GM21423 (cell line): ENCODE results near the gene CYBA.

Experiments
- ATAC-seq: cut with Tn5 transposase; IDR thresholded peaks from one replicate; pipeline ENCODE4 v1.9.1; 2021; ENCODE audit warnings: mild to moderate bottlenecking, moderate library complexity; ENCODE audit not compliant: unreplicated experiment

The CYBA gene

GRCh38 chr16:88631920-88632586 lies 18.8 kb downstream of the CYBA start:
- ATAC-seq, result no peak

GRCh38 chr16:88631384-88631783 lies 19.5 kb downstream of the CYBA start:
- no peak for ATAC-seq

- ATAC-seq, result no peak
These were observed 19.9 kb downstream of the CYBA start for GRCh38 chr16:88630941-88631340.

GRCh38 chr16:88630433-88630832 lies 20.4 kb downstream of the CYBA start:
- no peak for ATAC-seq

DNA sequence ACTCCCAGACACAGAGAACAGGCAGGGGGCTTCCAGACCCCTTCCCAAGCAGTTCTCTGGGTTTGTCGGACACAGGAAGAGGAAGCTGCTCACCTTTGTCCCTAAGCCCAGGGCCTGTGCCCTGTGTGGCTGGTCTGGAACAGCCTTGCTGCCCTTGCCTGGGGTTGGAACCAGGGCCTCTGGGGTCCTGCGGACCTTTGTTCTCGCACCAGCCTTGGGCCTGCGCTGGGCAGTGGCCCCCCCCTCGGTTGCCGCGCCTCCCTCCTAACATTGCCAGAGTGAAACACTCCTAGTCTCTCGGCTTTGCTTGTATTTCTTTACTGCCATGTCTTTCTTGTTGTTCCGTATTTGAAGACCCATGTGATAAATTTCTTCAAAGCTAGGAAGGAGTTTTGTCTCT lies 21.0 kb downstream of the CYBA start:
- no peak for ATAC-seq

- ATAC-seq, result no peak
These were observed 22.3 kb downstream of the CYBA start for GRCh38 chr16:88628512-88628974.

DNA sequence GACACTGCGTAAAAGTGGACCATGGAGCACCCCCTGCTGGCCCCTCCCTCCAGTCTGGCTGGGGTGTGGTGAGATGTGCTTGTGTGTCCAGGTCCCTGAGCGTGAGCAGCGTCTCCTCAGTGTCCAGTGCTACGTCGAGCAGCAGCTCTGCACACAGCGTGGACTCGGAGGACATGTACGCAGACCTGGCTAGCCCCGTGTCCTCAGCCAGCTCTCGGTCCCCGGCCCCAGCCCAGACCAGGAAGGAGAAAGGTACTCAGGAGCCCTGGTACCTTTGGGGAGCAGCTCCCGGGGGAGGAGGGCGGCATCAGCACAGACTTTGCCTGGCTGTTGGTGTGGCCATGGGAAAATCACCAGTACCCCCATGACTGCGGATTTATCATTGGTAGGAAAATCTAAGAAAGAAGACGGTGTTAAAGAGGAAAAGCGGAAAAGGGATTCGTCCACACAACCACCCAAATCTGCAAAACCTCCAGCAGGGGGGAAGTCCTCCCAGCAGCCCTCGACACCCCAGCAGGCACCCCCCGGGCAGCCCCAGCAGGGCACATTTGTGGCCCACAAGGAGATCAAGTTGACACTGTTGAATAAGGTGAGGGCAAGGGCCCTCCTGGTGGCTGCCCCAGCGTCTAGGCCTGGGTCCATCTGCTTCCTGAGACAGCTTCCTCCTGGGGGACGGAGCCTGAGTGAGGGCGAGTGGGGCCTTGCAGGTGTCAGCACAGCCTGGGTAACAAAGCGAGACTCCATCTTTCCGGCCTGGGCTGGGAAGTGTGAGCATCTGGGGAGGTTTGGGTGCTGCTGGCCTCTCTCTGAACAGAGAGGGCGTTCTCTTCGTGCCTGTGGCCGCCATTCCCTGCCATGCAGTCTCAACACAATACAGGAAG lies 23.1 kb downstream of the CYBA start:
- no peak for ATAC-seq

DNA sequence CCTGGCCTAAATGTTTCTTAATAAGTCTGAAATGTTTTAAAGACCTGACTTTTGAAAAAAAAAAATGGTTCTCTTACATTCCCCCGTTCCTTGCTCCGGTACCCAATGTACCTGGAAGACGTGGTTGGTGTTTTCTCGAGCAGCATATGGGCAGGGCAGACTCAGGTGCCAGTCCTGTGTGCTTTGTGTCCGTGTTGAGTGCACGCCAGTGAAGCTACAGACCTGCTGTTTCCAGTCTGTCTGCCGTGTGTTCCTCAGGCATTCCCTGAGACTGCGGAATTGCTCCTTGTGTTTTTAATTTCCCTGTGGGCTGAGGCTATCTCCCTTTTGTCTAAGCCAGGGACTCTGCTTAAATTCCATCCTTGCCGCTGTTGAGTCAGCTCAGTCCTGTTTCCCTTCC lies 24.2 kb downstream of the CYBA start:
- ATAC-seq, result no peak

DNA sequence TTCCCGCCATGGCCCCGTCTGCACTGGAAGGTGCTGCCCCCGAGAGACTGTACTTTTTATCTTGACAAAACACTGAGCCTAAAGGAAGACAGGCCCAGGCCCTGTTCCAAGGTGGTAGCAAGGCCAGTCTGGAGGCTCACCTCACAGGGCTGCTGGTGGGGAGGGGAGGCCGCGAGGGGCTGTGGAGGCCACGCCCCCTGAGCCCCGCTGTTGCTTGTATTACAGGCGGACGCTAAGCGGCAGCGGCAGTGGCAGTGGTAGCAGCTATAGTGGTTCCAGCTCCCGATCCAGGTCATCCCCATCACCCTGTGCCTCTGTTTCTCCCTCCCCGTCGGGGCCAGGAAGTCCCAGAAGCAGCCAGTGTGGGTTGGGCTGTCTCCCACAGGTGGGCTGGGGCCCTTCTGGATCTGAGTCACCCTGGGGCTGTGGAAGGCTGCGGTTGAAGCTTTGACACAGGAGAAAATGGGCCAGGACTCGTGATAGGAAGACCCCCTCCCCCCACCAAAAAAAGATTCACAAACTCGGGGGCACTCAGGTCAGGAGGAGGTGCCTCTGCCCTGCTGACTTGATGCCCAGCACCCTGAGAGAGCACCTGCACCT lies 25.8 kb downstream of the CYBA start:
- no peak for ATAC-seq

DNA sequence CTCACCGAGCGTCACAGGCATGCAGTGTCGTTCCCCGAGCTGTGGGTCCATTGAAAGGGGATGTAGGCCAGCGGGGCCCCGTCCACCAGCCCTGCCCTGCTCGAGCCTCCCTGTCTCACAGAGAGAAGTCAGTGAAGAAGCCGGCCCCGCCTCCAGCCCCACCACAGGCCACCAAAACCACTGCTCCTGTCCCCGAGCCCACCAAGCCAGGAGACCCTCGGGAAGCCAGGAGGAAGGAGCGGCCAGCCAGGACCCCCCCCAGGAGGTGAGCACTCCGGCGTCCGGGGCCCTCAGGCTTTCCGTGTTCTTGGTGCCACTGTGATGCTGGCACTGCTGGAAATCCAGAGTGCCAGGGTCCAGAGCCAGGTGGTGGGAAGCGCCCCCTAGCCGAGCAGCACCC lies 26.4 kb downstream of the CYBA start:
- no peak for ATAC-seq

GRCh38 chr16:88623858-88624257 lies 27.0 kb downstream of the CYBA start:
- no peak for ATAC-seq

GRCh38 chr16:88622866-88623265 lies 28.0 kb downstream of the CYBA start:
- no peak for ATAC-seq

GRCh38 chr16:88622125-88622524 lies 28.7 kb downstream of the CYBA start:
- no peak for ATAC-seq

DNA sequence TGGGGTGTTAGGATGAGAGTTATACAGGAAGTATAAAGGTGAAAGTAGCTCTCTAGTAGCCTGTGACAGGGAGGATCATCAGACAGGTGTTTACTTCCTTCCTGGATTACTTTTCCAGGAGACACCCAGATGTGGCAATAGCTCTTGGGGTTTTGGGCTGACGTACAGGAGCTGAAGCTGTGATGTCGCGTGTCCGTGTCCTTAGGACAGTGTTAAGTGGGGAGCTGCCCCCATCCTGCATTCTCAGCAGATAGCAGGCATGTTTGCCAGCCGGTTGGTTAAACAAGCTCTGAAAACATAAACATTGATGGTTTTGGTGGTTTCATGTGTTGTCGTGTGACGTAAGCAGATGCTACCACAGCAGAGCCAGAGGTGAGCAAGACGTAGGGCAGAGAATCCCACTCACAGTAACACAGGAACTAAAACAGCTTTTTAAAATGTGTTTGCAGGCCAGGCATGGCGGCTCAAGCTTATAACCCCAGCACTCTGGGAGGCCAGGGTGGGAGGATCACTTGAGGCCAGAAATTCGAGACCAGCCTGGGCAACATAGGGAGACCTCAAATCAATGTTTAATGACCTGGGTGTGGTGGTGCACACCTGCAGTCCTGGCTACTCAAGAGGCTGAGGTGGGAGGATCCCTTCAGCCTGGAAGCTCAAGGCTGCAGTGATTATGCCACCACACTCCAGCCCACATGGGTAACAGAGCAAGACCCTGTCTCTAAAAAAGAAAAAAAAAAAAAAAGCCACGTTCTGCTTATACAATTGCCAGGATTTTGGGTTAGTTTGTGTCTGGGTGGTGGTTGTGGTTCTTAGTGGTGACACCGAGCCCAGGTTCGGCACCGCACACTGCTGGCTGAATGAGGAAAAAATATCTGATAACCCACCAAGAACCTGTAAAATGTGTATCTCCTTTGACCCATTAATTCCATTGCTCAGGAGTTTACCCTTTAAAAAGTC lies 30.7 kb downstream of the CYBA start:
- ATAC-seq, result no peak

- ATAC-seq, result no peak
These were observed 31.7 kb downstream of the CYBA start for GRCh38 chr16:88618956-88619667.

DNA sequence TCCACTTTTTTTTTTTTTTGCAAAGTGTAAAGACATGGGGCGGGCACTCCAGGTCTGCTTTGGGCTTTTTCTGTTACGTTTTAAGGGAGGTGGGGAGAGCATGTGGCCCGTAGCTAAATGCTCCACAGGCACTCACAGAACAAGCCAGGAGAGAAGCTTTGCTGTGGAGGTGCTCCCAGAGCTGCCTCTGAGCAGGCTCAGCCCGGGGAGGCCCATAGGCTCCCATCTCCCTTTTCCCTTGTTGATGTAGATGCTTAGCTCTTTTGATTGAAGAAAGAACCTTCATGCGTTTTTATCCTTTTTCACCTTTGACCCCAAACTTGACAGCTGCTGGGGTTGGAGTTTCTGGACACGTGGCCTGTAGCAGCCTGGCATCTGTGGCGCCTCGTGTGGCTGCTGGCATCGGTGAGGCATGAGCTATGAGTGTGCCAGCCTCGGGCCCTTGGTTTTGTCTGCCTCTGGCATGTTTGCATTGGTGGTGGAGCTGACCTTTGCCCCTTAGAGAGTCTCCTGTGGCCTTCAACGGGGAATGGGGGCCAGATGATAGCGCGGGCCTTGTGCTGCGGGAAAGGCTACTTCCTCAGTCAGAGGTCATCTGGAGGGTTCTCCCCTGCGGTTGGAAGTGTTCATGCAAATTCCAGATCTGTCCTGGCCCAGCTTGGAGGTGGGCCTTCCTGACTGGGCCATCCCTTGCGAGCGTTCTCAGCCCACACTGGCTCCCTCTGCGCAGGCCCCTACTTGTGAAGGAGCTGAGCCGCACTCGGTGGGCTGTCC lies 32.5 kb downstream of the CYBA start:
- no peak for ATAC-seq

GRCh38 chr16:88617268-88618031 lies 33.4 kb downstream of the CYBA start:
- ATAC-seq, result no peak

DNA sequence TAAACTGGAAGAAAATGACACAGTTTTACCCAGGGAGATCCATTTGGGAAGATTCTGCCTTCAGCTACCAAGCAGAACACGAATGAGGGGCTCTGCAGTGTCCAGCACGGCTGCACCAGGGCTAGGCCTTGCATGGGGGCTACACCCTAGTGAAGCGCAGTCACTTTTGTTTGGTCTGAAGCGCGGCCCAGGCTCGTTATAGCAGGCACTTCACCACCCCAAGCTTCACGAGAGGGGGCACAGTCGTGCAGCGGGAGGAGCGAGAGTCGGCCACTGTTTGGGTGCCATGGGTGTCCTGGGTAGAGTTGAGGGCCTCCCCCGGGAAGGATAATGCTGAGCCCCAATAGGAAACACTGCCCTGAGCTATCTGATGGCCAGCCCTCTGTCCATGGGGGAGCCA lies 34.1 kb downstream of the CYBA start:
- ATAC-seq, result no peak

- ATAC-seq, result no peak
These were observed 34.5 kb downstream of the CYBA start for GRCh38 chr16:88616320-88616719.
